ENCODE results near the gene TDRD3. TPM values are rescaled to one million over a fixed set of nuclear protein-coding genes. Genes with fewer than 3 reads are reported as not detected.

The TDRD3 gene
- polyA plus RNA-seq, 1 of the 3 experiments (the other 2 are of a cell fraction) = 3.8 TPM

DNA sequence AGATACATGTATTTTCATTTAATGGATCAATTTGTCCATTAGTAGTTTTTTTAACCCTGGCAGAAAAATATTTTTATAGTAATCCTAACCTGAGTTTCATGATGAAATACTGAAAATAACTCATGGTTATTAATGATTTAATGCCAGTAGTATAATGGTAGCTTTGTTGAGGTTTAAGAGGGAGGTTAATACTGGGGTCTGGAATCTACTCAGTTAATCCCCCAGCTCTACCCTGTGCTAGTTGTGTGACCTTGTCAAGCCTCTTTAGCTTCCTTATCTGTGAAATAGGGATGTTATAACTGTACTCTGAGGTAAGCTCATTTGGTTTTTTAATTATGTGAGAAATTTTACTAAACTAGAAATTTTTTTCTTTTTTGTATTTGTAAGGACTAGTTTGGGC lies 122.5 kb downstream of the TDRD3 start:
- Histone ChIP-seq H4K20me1 (ENCODE audit: insufficient read depth) (no peaks in the 10 kb centered on the region), H3K79me2 (ENCODE audit: insufficient read depth) (no peaks in the 10 kb centered on the region), H3F3A (replicated peaks; ENCODE audit: insufficient read depth) (no peaks in the 10 kb centered on the region), H3K27me3 (ENCODE audit: insufficient read depth) (no peaks in the 10 kb centered on the region), H3K4me2 (no peak overlapping the region), H3K9me3 (no peaks in the 10 kb centered on the region), H2AFZ (ENCODE audit: low read depth) (no peak overlapping the region), H3K9ac (no peak overlapping the region), H3K36me3 (replicated peaks in 1 of 2; ENCODE audit: control insufficient read depth in 1 of 2, insufficient read depth in 2 of 2, low read length in 1 of 2) (peaks cover 13 to 16% of the 10 kb centered on the region in 2 experiments), H3K4me3 (ENCODE audit: low read depth in 2 of 2, low read length in 1 of 2) (no peak overlapping the region), H3K27ac (ENCODE audit: low read depth in 2 of 2, low read length in 1 of 2) (no peak overlapping the region), H3K4me1 (ENCODE audit: control insufficient read depth in 1 of 2, insufficient read depth in 2 of 2, low read depth in 1 of 2, low read length in 1 of 2) (no peaks in the 10 kb centered on the region), H3K9me2 (no peaks in the 10 kb centered on the region)
- TF ChIP-seq, protein P1, sequence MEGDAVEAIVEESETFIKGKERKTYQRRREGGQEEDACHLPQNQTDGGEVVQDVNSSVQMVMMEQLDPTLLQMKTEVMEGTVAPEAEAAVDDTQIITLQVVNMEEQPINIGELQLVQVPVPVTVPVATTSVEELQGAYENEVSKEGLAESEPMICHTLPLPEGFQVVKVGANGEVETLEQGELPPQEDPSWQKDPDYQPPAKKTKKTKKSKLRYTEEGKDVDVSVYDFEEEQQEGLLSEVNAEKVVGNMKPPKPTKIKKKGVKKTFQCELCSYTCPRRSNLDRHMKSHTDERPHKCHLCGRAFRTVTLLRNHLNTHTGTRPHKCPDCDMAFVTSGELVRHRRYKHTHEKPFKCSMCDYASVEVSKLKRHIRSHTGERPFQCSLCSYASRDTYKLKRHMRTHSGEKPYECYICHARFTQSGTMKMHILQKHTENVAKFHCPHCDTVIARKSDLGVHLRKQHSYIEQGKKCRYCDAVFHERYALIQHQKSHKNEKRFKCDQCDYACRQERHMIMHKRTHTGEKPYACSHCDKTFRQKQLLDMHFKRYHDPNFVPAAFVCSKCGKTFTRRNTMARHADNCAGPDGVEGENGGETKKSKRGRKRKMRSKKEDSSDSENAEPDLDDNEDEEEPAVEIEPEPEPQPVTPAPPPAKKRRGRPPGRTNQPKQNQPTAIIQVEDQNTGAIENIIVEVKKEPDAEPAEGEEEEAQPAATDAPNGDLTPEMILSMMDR (IDR thresholded peaks at IDR 0.05) = no peak
- TF ChIP-seq FOXJ3 (CRISPR knock-in tag; IDR thresholded peaks at IDR 0.05) (no peak), NFIC (IDR thresholded peaks at IDR 0.05; ENCODE audit: borderline replicate concordance) (no peak), TCF12 (IDR thresholded peaks at IDR 0.05) (no peak), RFX5 (IDR thresholded peaks at IDR 0.05; ENCODE audit: low read length) (no peak), FOSL2 (IDR thresholded peaks at IDR 0.05; ENCODE audit: borderline replicate concordance, low read depth) (no peak)
- TF ChIP-seq, protein P2, sequence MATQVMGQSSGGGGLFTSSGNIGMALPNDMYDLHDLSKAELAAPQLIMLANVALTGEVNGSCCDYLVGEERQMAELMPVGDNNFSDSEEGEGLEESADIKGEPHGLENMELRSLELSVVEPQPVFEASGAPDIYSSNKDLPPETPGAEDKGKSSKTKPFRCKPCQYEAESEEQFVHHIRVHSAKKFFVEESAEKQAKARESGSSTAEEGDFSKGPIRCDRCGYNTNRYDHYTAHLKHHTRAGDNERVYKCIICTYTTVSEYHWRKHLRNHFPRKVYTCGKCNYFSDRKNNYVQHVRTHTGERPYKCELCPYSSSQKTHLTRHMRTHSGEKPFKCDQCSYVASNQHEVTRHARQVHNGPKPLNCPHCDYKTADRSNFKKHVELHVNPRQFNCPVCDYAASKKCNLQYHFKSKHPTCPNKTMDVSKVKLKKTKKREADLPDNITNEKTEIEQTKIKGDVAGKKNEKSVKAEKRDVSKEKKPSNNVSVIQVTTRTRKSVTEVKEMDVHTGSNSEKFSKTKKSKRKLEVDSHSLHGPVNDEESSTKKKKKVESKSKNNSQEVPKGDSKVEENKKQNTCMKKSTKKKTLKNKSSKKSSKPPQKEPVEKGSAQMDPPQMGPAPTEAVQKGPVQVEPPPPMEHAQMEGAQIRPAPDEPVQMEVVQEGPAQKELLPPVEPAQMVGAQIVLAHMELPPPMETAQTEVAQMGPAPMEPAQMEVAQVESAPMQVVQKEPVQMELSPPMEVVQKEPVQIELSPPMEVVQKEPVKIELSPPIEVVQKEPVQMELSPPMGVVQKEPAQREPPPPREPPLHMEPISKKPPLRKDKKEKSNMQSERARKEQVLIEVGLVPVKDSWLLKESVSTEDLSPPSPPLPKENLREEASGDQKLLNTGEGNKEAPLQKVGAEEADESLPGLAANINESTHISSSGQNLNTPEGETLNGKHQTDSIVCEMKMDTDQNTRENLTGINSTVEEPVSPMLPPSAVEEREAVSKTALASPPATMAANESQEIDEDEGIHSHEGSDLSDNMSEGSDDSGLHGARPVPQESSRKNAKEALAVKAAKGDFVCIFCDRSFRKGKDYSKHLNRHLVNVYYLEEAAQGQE (IDR thresholded peaks at IDR 0.05; ENCODE audit: low read depth, low read length) = no peak
- CTCF ChIA-PET = no interaction called here
- POLR2A ChIA-PET = no interaction called here
- no peak for DNase-seq

DNA sequence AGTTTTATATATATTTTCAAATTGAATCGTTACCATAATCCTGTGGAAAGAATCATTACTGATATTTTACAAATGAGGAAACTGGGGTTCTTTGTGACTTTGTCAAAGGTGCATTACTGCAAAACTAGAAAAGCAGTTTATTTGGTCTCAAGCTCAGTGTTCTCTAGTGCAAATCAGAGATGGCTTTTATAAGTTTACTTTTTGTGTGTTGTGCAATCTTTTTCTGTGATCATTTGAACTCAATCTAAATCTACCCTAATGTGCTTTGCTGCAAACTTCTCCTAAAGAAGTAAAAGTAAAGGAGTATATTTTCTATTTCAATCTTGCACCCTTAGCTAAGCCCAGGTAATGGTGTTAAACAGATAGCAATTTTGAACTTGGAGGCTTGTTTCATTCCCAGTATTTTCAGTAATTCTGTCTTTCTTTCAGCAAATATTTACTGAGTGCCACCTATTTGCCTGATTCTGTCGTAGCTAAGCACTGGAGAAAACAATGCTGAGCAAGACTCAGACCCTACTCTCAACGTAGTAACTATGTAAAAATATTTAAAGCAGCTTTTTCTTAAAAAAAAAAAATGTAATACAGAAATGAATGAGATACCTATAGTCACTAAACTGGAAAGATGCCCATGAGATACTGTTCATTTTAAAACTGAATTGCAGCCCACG lies 124.0 kb downstream of the TDRD3 start:
- H3K9me2 ChIP-seq = no peaks in the 10 kb centered on the region
- H3K9me3 ChIP-seq = no peaks in the 10 kb centered on the region
- H2AFZ ChIP-seq (ENCODE audit: low read depth) = no peak overlapping the region
- POLR2A ChIA-PET = no interaction called here
- no peak overlapping the region for H3K4me2 ChIP-seq
- H3K36me3 ChIP-seq (replicated peaks in 1 of 2; ENCODE audit: control insufficient read depth in 1 of 2, insufficient read depth in 2 of 2, low read length in 1 of 2) = peaks cover 8 to 9% of the 10 kb centered on the region in 2 experiments
- no peaks in the 10 kb centered on the region for H3K79me2 ChIP-seq (ENCODE audit: insufficient read depth)
- no peak for TF ChIP-seq CHD2 (IDR thresholded peaks at IDR 0.05; ENCODE audit: low read length, partially characterized antibody)
- TF ChIP-seq NFIC (IDR thresholded peaks at IDR 0.05; ENCODE audit: borderline replicate concordance) = no peak
- TF ChIP-seq FOXJ3 (CRISPR knock-in tag; IDR thresholded peaks at IDR 0.05) = no peak
- TF ChIP-seq, protein P3, sequence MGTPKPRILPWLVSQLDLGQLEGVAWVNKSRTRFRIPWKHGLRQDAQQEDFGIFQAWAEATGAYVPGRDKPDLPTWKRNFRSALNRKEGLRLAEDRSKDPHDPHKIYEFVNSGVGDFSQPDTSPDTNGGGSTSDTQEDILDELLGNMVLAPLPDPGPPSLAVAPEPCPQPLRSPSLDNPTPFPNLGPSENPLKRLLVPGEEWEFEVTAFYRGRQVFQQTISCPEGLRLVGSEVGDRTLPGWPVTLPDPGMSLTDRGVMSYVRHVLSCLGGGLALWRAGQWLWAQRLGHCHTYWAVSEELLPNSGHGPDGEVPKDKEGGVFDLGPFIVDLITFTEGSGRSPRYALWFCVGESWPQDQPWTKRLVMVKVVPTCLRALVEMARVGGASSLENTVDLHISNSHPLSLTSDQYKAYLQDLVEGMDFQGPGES (IDR thresholded peaks at IDR 0.05; ENCODE audit: low read depth, low read length) = no peak
- TF ChIP-seq MEF2A (IDR thresholded peaks at IDR 0.05; ENCODE audit: borderline replicate concordance, low read depth) = no peak
- no peaks in the 10 kb centered on the region for H3K4me1 ChIP-seq (ENCODE audit: control insufficient read depth in 1 of 2, insufficient read depth in 2 of 2, low read depth in 1 of 2, low read length in 1 of 2)
- CTCF ChIA-PET = interaction anchor here (1.3 kb wide), 1 partner anchor 72 kb away, joined by 3 read pairs; no protein-coding TSS in a partner anchor
- no peak overlapping the region for H3K4me3 ChIP-seq (ENCODE audit: low read depth in 2 of 2, low read length in 1 of 2)
- 86% methylated on average over 4 of the region's 4 CpGs for WGBS (ENCODE audit: low lambda C conversion rate)
- no peaks in the 10 kb centered on the region for H3K27me3 ChIP-seq (ENCODE audit: insufficient read depth)
- H3K9ac ChIP-seq = no peak overlapping the region
- no peaks in the 10 kb centered on the region for H4K20me1 ChIP-seq (ENCODE audit: insufficient read depth)
- DNase-seq = no peak
- H3F3A ChIP-seq (replicated peaks; ENCODE audit: insufficient read depth) = no peaks in the 10 kb centered on the region
- no peak overlapping the region for H3K27ac ChIP-seq (ENCODE audit: low read depth in 2 of 2, low read length in 1 of 2)
